K562 (cell line): ENCODE measurements around the gene CUX1. TPM values are rescaled to one million over a fixed set of nuclear protein-coding genes. Genes with fewer than 3 reads are reported as not detected.
"Not testable (repeated sequence)": the region's sequence is repeated elsewhere in the genome, so short reads cannot be mapped to it uniquely, and the experiment has no call there.

ENCODE experiments used
- ATAC-seq: fragments of 200-7000 bp; cut with Tn5 transposase; 3 replicates; pipeline ENCODE4 v1.9.1; 2020; ENCODE audit warnings: moderate library complexity
- BruUV-seq: library from RNA; stranded (reverse); fragments of 400-500 nt; replicated peaks from 2 replicates; lab custom pipeline; 2021; lab: Mats Ljungman, UMichigan
- CTCF ChIA-PET: fragments of 300-600 bp; formaldehyde crosslinking; extraction: SDS; loops from one replicate; lab custom pipeline; 2021; ENCODE audit warnings: low intra/inter-chr PET ratio; lab: Yijun Ruan, JAX
- POLR2A ChIA-PET: fragments of 300-600, 350-650 bp; sonication (Branson Sonifier 250); formaldehyde crosslinking; extraction: SDS; loops from one replicate; lab custom pipeline; 2021; ENCODE audit warnings: antibody characterized with exemption, inconsistent platforms; lab: Yijun Ruan, JAX
- DNase-seq, 4 experiments: peaks; one replicate each; pipeline versions ENCODE4 v3.0.0 to v3.0.0-alpha.2; 2011 to 2018; ENCODE audit warnings: low spot score in 3 of 4, mixed read lengths in 3 of 4; ENCODE audit errors: extremely low read depth in 1 of 4
- FAIRE-seq: peaks from 2 replicates; lab custom pipeline; 2011; peaks lifted over from hg19 to GRCh38; lab: Jason Lieb, UNC
- H2AFZ ChIP-seq: 2 replicates; pipeline ENCODE4 v1.6.0; 2011; ENCODE audit warnings: low read depth, low read length, control low read depth, inconsistent platforms
- H3K27ac ChIP-seq: fragments of 200-600 bp; 3 replicates; pipeline ENCODE4 v1.8.0; 2011; ENCODE audit warnings: low read depth, mild to moderate bottlenecking, control low read depth, inconsistent platforms, low read length, moderate library complexity, mixed read lengths; ENCODE audit errors: extremely low read depth
- H3K27me3 ChIP-seq, 2 experiments: fragments of 300-600 bp in 1 of 2; 2 replicates in 1 of 2; 3 replicates in 1 of 2; pipeline versions ENCODE4 v1.6.0 to v1.8.0; 2011; ENCODE audit warnings: inconsistent platforms in 2 of 2, low read length in 2 of 2, mild to moderate bottlenecking in 1 of 2, mixed read lengths in 1 of 2, moderate library complexity in 1 of 2; ENCODE audit not compliant: control insufficient read depth in 2 of 2, insufficient read depth in 2 of 2
- H3K36me3 ChIP-seq: fragments of 300-600 bp; 3 replicates; pipeline ENCODE4 v1.8.0; 2011; ENCODE audit warnings: mild to moderate bottlenecking, low read length, inconsistent platforms; ENCODE audit not compliant: control insufficient read depth, insufficient read depth
- H3K4me1 ChIP-seq, 2 experiments: fragments of 200-600 bp in 1 of 2; replicated peaks in 1 of 2; 2 replicates in 1 of 2; 3 replicates in 1 of 2; pipeline versions ENCODE4 v1.5.1 to v1.8.0; 2011; ENCODE audit warnings: inconsistent platforms in 2 of 2, low read length in 2 of 2, mild to moderate bottlenecking in 1 of 2, mixed read lengths in 1 of 2, moderate library complexity in 1 of 2; ENCODE audit not compliant: control insufficient read depth in 2 of 2, insufficient read depth in 2 of 2
- H3K4me2 ChIP-seq: 2 replicates; pipeline ENCODE4 v1.6.1; 2011; ENCODE audit warnings: low read length, control low read depth, inconsistent platforms, mixed read lengths; ENCODE audit not compliant: insufficient read depth
- H3K4me3 ChIP-seq: fragments of 200-600 bp; sonication (generic), shearing (Covaris generic); 2 replicates; pipeline ENCODE4 v1.5.1; 2016; ENCODE audit warnings: control low read depth, inconsistent platforms
- H3K79me2 ChIP-seq: fragments of 200-600 bp; 3 replicates; pipeline ENCODE4 v1.8.0; 2011; ENCODE audit warnings: low read length, inconsistent platforms; ENCODE audit not compliant: control insufficient read depth, insufficient read depth
- H3K9ac ChIP-seq, 2 experiments: 2 replicates each; pipeline versions ENCODE4 v1.6.0 to v1.6.1; 2011; ENCODE audit warnings: low read depth in 2 of 2, low read length in 2 of 2, control low read depth in 1 of 2, inconsistent platforms in 1 of 2, mild to moderate bottlenecking in 1 of 2, mixed read lengths in 1 of 2; ENCODE audit not compliant: insufficient read depth in 1 of 2
- H3K9me1 ChIP-seq: one replicate; pipeline ENCODE4 v1.6.0; 2011; ENCODE audit warnings: inconsistent platforms, mild to moderate bottlenecking, low read length, moderate library complexity; ENCODE audit not compliant: control insufficient read depth, insufficient read depth
- H3K9me3 ChIP-seq: replicated peaks from 2 replicates; pipeline ENCODE4 v1.5.1; 2011; ENCODE audit warnings: low read depth, low read length, inconsistent platforms; ENCODE audit not compliant: control insufficient read depth, insufficient read depth
- H4K20me1 ChIP-seq: replicated peaks from 2 replicates; pipeline ENCODE4 v1.6.1; 2011; ENCODE audit warnings: low read length, inconsistent platforms, mixed read lengths; ENCODE audit not compliant: control insufficient read depth, insufficient read depth
- BRD9 ChIP-seq: fragments of 450-650 bp; IDR thresholded peaks from 2 replicates; pipeline ENCODE4 v1.6.1; 2018; ENCODE audit warnings: low read depth; ENCODE audit not compliant: partially characterized antibody
- CBX1 ChIP-seq: sonication (generic); IDR thresholded peaks from 2 replicates; pipeline ENCODE4 v1.6.1; 2016; ENCODE audit warnings: antibody characterized with exemption, low read depth, mild to moderate bottlenecking
- CBX8 ChIP-seq: fragments of 200-600 bp; sonication (generic); IDR thresholded peaks from 2 replicates; pipeline ENCODE4 v1.6.1; 2012; ENCODE audit warnings: borderline replicate concordance, mixed run types, low read depth, mild to moderate bottlenecking, moderate library complexity, mixed read lengths, low read length, control low read depth, inconsistent platforms; ENCODE audit not compliant: poor library complexity, severe bottlenecking; ENCODE audit errors: extremely low read depth
- COPS2 ChIP-seq: fragments of 450-650 bp; conservative IDR thresholded peaks from 2 replicates; pipeline ENCODE4 v1.6.1; 2016; ENCODE audit warnings: mild to moderate bottlenecking, moderate library complexity
- DIDO1 ChIP-seq: fragments of 450-650 bp; IDR thresholded peaks from 2 replicates; pipeline ENCODE4 v1.6.1; 2016; ENCODE audit warnings: low read depth, missing biosample characterization, missing genetic modification characterization
- EHMT2 ChIP-seq: fragments of 450-650 bp; IDR thresholded peaks from 2 replicates; pipeline ENCODE4 v1.6.1; 2018; ENCODE audit warnings: antibody characterized with exemption
- KDM5B ChIP-seq: fragments of 200-600 bp; sonication (generic); IDR thresholded peaks from 2 replicates; pipeline ENCODE4 v1.6.1; 2012; ENCODE audit warnings: low read depth, mild to moderate bottlenecking, moderate library complexity, low read length, control low read depth, inconsistent platforms; ENCODE audit not compliant: insufficient replicate concordance
- KLF10 ChIP-seq: fragments of 250-450 bp; sonication (Bioruptor Pico); IDR thresholded peaks from 2 replicates; pipeline ENCODE4 v1.6.1; 2021; ENCODE audit warnings: matching md5 sums
- SMAD3 ChIP-seq: fragments of 450-650 bp; formaldehyde crosslinking; conservative IDR thresholded peaks from 2 replicates; pipeline ENCODE4 v1.4.0; 2020; ENCODE audit warnings: mild to moderate bottlenecking
- SMARCA4 ChIP-seq: fragments of 450-650 bp; IDR thresholded peaks from 2 replicates; pipeline ENCODE4 v1.6.1; 2016
- TARDBP ChIP-seq: fragments of 450-650 bp; IDR thresholded peaks from 2 replicates; pipeline ENCODE4 v1.6.1; 2016
- TRIM25 ChIP-seq: fragments of 450-650 bp; IDR thresholded peaks from 2 replicates; pipeline ENCODE4 v1.7.0; 2016; ENCODE audit warnings: borderline replicate concordance
- ZNF12 ChIP-seq: sonication (generic); formaldehyde crosslinking; IDR thresholded peaks from 2 replicates; pipeline ENCODE4 v1.4.0; 2020; ENCODE audit warnings: mild to moderate bottlenecking, missing genetic modification reagents
- ZNF121 ChIP-seq: sonication (generic); formaldehyde crosslinking; conservative IDR thresholded peaks from 2 replicates; pipeline ENCODE4 v1.8.0; 2022; ENCODE audit warnings: missing genetic modification reagents
- ZNF239 ChIP-seq: fragments of 250-450 bp; sonication (Bioruptor Pico); IDR thresholded peaks from 2 replicates; pipeline ENCODE4 v1.4.0; 2020; ENCODE audit warnings: mild to moderate bottlenecking
- ZNF75A ChIP-seq: fragments of 450-650 bp; formaldehyde crosslinking; IDR thresholded peaks from 2 replicates; pipeline ENCODE4 v1.4.0; 2020; ENCODE audit warnings: mild to moderate bottlenecking
- ZSCAN29 ChIP-seq: fragments of 450-650 bp; IDR thresholded peaks from 2 replicates; pipeline ENCODE4 v1.6.1; 2017
- WGBS: fragments of 100-300 bp; shearing (Covaris generic); methylation state at CpG from one replicate; pipeline ENCODE4 v1.1.6; 2016; ENCODE audit warnings: low coverage, mixed read lengths; ENCODE audit not compliant: insufficient coverage; ENCODE audit errors: missing lambda C conversion rate; 5-methylcytosine and 5-hydroxymethylcytosine counted together
- in situ Hi-C: fragments of 300-500 bp; cut with MboI; formaldehyde crosslinking; loops from 4 replicates; pipeline ENCODE4 v1.15.0; 2018; ENCODE audit warnings: inconsistent platforms, mixed read lengths
- intact Hi-C: fragments of 100-400 bp; cut with micrococcal nuclease; formaldehyde crosslinking; loops from 2 replicates; pipeline ENCODE4 v1.14.2; 2022
- polyA plus RNA-seq, 8 experiments: library from polyadenylated mRNA; depleted of rRNA in 4 of 8; stranded (reverse) in 5 of 8; unstranded in 3 of 8; fragments of >200 nt; fragmentation: Nextera tagmentation in 2 of 8; fragmentation: Illumina TruSeq in 1 of 8; extraction: Ambion mirVana in 2 of 8; extraction: Trizol in 1 of 8; gene quantifications; 2 replicates each; pipeline versions ENCODE4 v1.2.1 to v1.2.3, GENCODE V29; 2011 to 2014; ENCODE audit warnings: inconsistent platforms in 1 of 8, missing spikeins in 1 of 8
- total RNA-seq, 7 experiments: library from RNA; depleted of rRNA in 6 of 7; stranded (reverse); fragments of >200 nt in 6 of 7; fragmentation: Illumina TruSeq in 2 of 7; extraction: Trizol in 2 of 7; gene quantifications; 2 replicates each; pipeline versions ENCODE4 v1.2.1 to v1.2.3, GENCODE V29; 2011 to 2021; ENCODE audit warnings: low replicate concordance in 1 of 7

Gene CUX1
- total and polyA plus RNA-seq, 9 of the 15 experiments (the other 6 are each of a cell fraction or from before 2014, with no cell fraction given), result 3.6 to 55.3 (median 25.2) TPM

- H3K27me3 ChIP-seq, ATAC-seq, H4K20me1 ChIP-seq, DNase-seq, H3K4me1 ChIP-seq, CTCF ChIA-PET, H3K79me2 ChIP-seq, H3K4me3 ChIP-seq, intact Hi-C loops, H3K9me1 ChIP-seq, BruUV-seq, H3K9ac ChIP-seq, H2AFZ ChIP-seq, FAIRE-seq, H3K27ac ChIP-seq, H3K9me3 ChIP-seq, H3K4me2 ChIP-seq: not testable (repeated sequence)
- POLR2A ChIA-PET, result interaction anchor here (1.5 to 1.6 kb wide), 2 partner anchors 11 to 26 kb away, joined by 4 to 7 read pairs; no protein-coding TSS in a partner anchor
- H3K36me3 ChIP-seq, result peaks cover 53% of the 10 kb centered on the region; the same call in 2 of the 3 replicates
- in situ Hi-C loops, result loop anchor here (10.0 kb wide), 1 partner anchor 535 kb away; no protein-coding TSS in a partner anchor
- TF ChIP-seq ZNF121 (CRISPR knock-in tag), result peak; percentile 82
- TF ChIP-seq, all 486 proteins: peak for 1; not testable (repeated sequence) for 485
- WGBS, result 66% methylated on average over 5 of the region's 5 CpGs
Measured at GRCh38 chr7:102230162-102230561, 412.7 kb downstream of the CUX1 start.

DNA sequence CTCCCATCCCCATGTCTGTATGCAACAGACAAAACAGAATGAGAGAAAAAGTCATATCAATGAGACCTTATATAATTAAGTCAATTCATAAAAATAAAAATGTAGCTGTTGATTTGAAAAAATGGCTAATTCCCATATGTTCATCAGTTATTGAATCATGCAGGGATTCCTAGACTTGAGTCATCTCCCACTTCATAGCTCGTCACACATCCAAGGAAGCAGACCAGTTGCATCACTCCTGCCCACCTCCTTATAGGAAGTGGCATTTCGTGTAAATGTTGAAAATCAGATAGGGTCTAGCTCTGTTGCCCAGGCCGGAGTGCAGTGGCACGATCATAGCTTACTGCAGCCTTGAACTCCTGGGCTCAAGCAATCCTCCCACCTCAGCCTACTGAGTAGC lies 413.2 kb downstream of the CUX1 start:
- Histone ChIP-seq H4K20me1 (no peaks in the 10 kb centered on the region), H3K9me3 (no peaks in the 10 kb centered on the region), H3K27me3 (no peaks in the 10 kb centered on the region), H3K36me3 (peaks cover 54% of the 10 kb centered on the region; the same call in 2 of the 3 replicates), H3K9me1 (no peaks in the 10 kb centered on the region), H3K9ac (no peak overlapping the region), H3K79me2 (no peaks in the 10 kb centered on the region), H3K4me1 (peaks cover 0 to 3% of the 10 kb centered on the region in 2 experiments; a peak in 1 of 5 replicates), H3K4me3 (no peak overlapping the region), H3K27ac (no peak overlapping the region), H2AFZ (no peak overlapping the region), H3K4me2 (no peak overlapping the region)
- no peak for FAIRE-seq
- no TSS peak for BruUV-seq
- intact Hi-C loops, result no loop called here
- ATAC-seq, result no peak
- POLR2A ChIA-PET, result interaction anchor here (1.5 to 1.6 kb wide), 2 partner anchors 12 to 26 kb away, joined by 4 to 7 read pairs; no protein-coding TSS in a partner anchor
- no peak for DNase-seq
- 87% methylated on average over 4 of the region's 4 CpGs for WGBS
- in situ Hi-C loops, result loop anchor here (10.0 kb wide), 1 partner anchor 536 kb away; no protein-coding TSS in a partner anchor
- CTCF ChIA-PET, result no interaction called here
- TF ChIP-seq BRD9 (no peak), SMARCA4 (no peak), KLF10 (CRISPR knock-in tag) (no peak), TARDBP (no peak), ZNF239 (CRISPR knock-in tag) (no peak), EHMT2 (no peak), ZNF75A (CRISPR knock-in tag) (no peak), ZNF12 (CRISPR knock-in tag) (no peak), KDM5B (no peak), DIDO1 (tag) (no peak), COPS2 (no peak), CBX8 (no peak), TRIM25 (no peak), CBX1 (no peak), SMAD3 (no peak), ZSCAN29 (no peak)
